Vagina (tissue), 2 donors: ENCODE measurements around the gene ANKRD49. TPM values are rescaled to one million over a fixed set of nuclear protein-coding genes. Genes with fewer than 3 reads are reported as not detected.

Experiments
- DNase-seq, 2 donors: peaks; one replicate each; pipeline ENCODE4 v3.0.0-alpha.2; 2017; ENCODE audit errors: extremely low spot score in 2 of 2
- H3K27ac ChIP-seq: fragments of 200-600 bp; sonication (generic); one replicate; pipeline ENCODE4 v1.5.1; 2019
- H3K27me3 ChIP-seq: fragments of 200-600 bp; sonication (generic); one replicate; pipeline ENCODE4 v1.5.1; 2019
- H3K36me3 ChIP-seq, 2 donors: fragments of 200-600 bp; sonication (generic); one replicate each; pipeline ENCODE4 v1.5.1; 2017 to 2019
- H3K4me1 ChIP-seq: fragments of 200-600 bp; sonication (generic); one replicate; pipeline ENCODE4 v1.5.1; 2019
- H3K4me3 ChIP-seq, 2 donors: fragments of 200-600 bp; sonication (generic); 1 replicate in 1 of 2; 2 replicates in 1 of 2; pipeline ENCODE4 v1.5.1; 2016 to 2019
- H3K9me3 ChIP-seq: fragments of 200-600 bp; sonication (generic); one replicate; pipeline ENCODE4 v1.5.1; 2019
- CTCF ChIP-seq, 3 experiments: fragments of 450-650 bp in 2 of 3; fragments of 200-600 bp in 1 of 3; sonication (generic) in 1 of 3; IDR thresholded peaks; one replicate each; pipeline ENCODE4 v1.5.1; 2017 to 2019; ENCODE audit warnings: antibody characterized with exemption in 3 of 3, mild to moderate bottlenecking in 2 of 3, moderate library complexity in 2 of 3
- POLR2A ChIP-seq, 2 donors: fragments of 450-650 bp; IDR thresholded peaks; one replicate each; pipeline ENCODE4 v1.6.1; 2017; ENCODE audit warnings: antibody characterized with exemption in 2 of 2, mild to moderate bottlenecking in 2 of 2, moderate library complexity in 2 of 2
- POLR2AphosphoS5 ChIP-seq, 2 donors: sonication (generic); formaldehyde crosslinking; IDR thresholded peaks; one replicate each; pipeline ENCODE4 v1.9.0; 2017; ENCODE audit warnings: antibody characterized with exemption in 2 of 2, mild to moderate bottlenecking in 2 of 2, low read depth in 1 of 2; ENCODE audit not compliant: insufficient read depth in 1 of 2
- intact Hi-C: fragments of 100-400 bp; cut with DNase I; formaldehyde crosslinking; loops from one replicate; pipeline ENCODE4 v1.15.1; 2023
- total RNA-seq: library from RNA; depleted of rRNA; stranded (reverse); fragments of >200 nt; gene quantifications from one replicate; pipeline ENCODE4 v1.2.3, GENCODE V29; 2016

The ANKRD49 gene
- total RNA-seq, 1 donor from 2014 or later = 12.5 TPM

GRCh38 chr11:94543695-94544645 is 50.2 kb downstream of the ANKRD49 start, which contains the start of gene FUT4:
Gene FUT4, plus strand, starts transcription at chr11:94543921. Its CDS starts 213 bp downstream, at chr11:94544134.
- Histone ChIP-seq H3K9me3 (no peaks in the 10 kb centered on the region), H3K36me3 (no peaks in the 10 kb centered on the region), H3K27ac (peak within 1 kb of the TSS; percentile 91), H3K4me1 (peaks cover 49% of the 10 kb centered on the region), H3K27me3 (no peaks in the 10 kb centered on the region), H3K4me3 (peak within 1 kb of the TSS; percentile 60 to 97)
- peak in 1 of 2 donors; percentile 19 for TF ChIP-seq POLR2A (IDR thresholded peaks at IDR 0.05)
- TF ChIP-seq POLR2AphosphoS5 (IDR thresholded peaks at IDR 0.05; ENCODE audit: insufficient read depth in 1 of 2, low read depth in 1 of 2) = peak in 1 of 2 donors; percentile 86
- TF ChIP-seq CTCF (IDR thresholded peaks at IDR 0.05) = no peak
- intact Hi-C loops = no loop called here
- DNase-seq = peak in 1 of 2 donors; percentile 91

GRCh38 chr11:94544646-94545263 is 51.0 kb downstream of the ANKRD49 start:
- TF ChIP-seq CTCF (IDR thresholded peaks at IDR 0.05) = no peak
- TF ChIP-seq POLR2A (IDR thresholded peaks at IDR 0.05) = no peak
- no peak for TF ChIP-seq POLR2AphosphoS5 (IDR thresholded peaks at IDR 0.05; ENCODE audit: insufficient read depth in 1 of 2, low read depth in 1 of 2)
- H3K4me3 ChIP-seq = peak overlapping the region; percentile 60 to 97
- H3K9me3 ChIP-seq = no peaks in the 10 kb centered on the region
- intact Hi-C loops = no loop called here
- no peaks in the 10 kb centered on the region for H3K36me3 ChIP-seq
- DNase-seq = no peak
- peak overlapping the region; percentile 91 for H3K27ac ChIP-seq
- no peaks in the 10 kb centered on the region for H3K27me3 ChIP-seq
- peaks cover 51% of the 10 kb centered on the region for H3K4me1 ChIP-seq

- DNase-seq = no peak
- Histone ChIP-seq H3K36me3 (no peaks in the 10 kb centered on the region), H3K9me3 (no peaks in the 10 kb centered on the region), H3K4me3 (peak overlapping the region; percentile 60 to 97), H3K27me3 (no peaks in the 10 kb centered on the region), H3K4me1 (peaks cover 58% of the 10 kb centered on the region), H3K27ac (peak overlapping the region; percentile 91)
- TF ChIP-seq CTCF (IDR thresholded peaks at IDR 0.05) (no peak), POLR2A (IDR thresholded peaks at IDR 0.05) (no peak), POLR2AphosphoS5 (IDR thresholded peaks at IDR 0.05; ENCODE audit: insufficient read depth in 1 of 2, low read depth in 1 of 2) (no peak)
- intact Hi-C loops = no loop called here
These were observed 51.7 kb downstream of the ANKRD49 start for GRCh38 chr11:94545264-94546161.

- Histone ChIP-seq H3K9me3 (no peaks in the 10 kb centered on the region), H3K4me3 (peak overlapping the region; percentile 60 to 97), H3K4me1 (peaks cover 61% of the 10 kb centered on the region), H3K27ac (no peak overlapping the region), H3K36me3 (no peaks in the 10 kb centered on the region), H3K27me3 (no peaks in the 10 kb centered on the region)
- TF ChIP-seq POLR2A (IDR thresholded peaks at IDR 0.05) (no peak), POLR2AphosphoS5 (IDR thresholded peaks at IDR 0.05; ENCODE audit: insufficient read depth in 1 of 2, low read depth in 1 of 2) (no peak), CTCF (IDR thresholded peaks at IDR 0.05) (no peak)
- DNase-seq = no peak
- intact Hi-C loops = no loop called here
These were observed 52.3 kb downstream of the ANKRD49 start for GRCh38 chr11:94546162-94546470.
